A549 (cell line): Measurements from ENCODE around the gene DGLUCY.

Experiments used
- BCL3 ChIP-seq: fragments of >200 bp; sonication (Bioruptor Twin); formaldehyde crosslinking; IDR thresholded peaks from 3 replicates; pipeline ENCODE4 v1.6.1; 2016
- CBX8 ChIP-seq: fragments of 200-600 bp; sonication (generic); IDR thresholded peaks from 2 replicates; pipeline ENCODE4 v1.6.1; 2016
- CTCF ChIP-seq: fragments of >200 bp; sonication (Bioruptor Twin); formaldehyde crosslinking; IDR thresholded peaks from 3 replicates; pipeline ENCODE4 v1.5.1; 2016
- EP300 ChIP-seq, 2 experiments: fragments of >200 bp; sonication (Bioruptor Twin); formaldehyde crosslinking; IDR thresholded peaks; 2 replicates in 1 of 2; 3 replicates in 1 of 2; pipeline ENCODE4 v1.6.1; 2016 to 2017
- ESRRA ChIP-seq: fragments of 150-350 bp; IDR thresholded peaks from 2 replicates; pipeline ENCODE4 v1.6.1; 2014; ENCODE audit warnings: mild to moderate bottlenecking, low read length, borderline replicate concordance
- HOXA7 ChIP-seq: fragments of 250-450 bp; sonication (Bioruptor Pico); IDR thresholded peaks from 2 replicates; pipeline ENCODE4 v1.5.0; 2020; ENCODE audit warnings: mild to moderate bottlenecking, moderate library complexity
- RAD21 ChIP-seq, 2 experiments: fragments of >200 bp in 1 of 2; sonication (Bioruptor Twin) in 1 of 2; formaldehyde crosslinking in 1 of 2; IDR thresholded peaks in 1 of 2; conservative IDR thresholded peaks in 1 of 2; 2 replicates in 1 of 2; 3 replicates in 1 of 2; pipeline ENCODE4 v1.6.1; 2012 to 2018; ENCODE audit warnings: inconsistent platforms in 1 of 2
- REST ChIP-seq: fragments of 200-600 bp; sonication (generic); IDR thresholded peaks from 2 replicates; pipeline ENCODE4 v1.6.1; 2016; ENCODE audit warnings: antibody characterized with exemption, mild to moderate bottlenecking, moderate library complexity
- TP53 ChIP-seq: fragments of 250-450 bp; sonication (Bioruptor Pico); IDR thresholded peaks from 2 replicates; pipeline ENCODE4 v1.5.0; 2021; ENCODE audit warnings: mild to moderate bottlenecking, moderate library complexity

GRCh38 chr14:91230397-91231035 lies 116.6 kb downstream of the DGLUCY start:
- TF ChIP-seq BCL3, result no peak
- TF ChIP-seq RAD21 (conservative IDR thresholded peaks at IDR 0.05 in 1 of 2, IDR thresholded peaks at IDR 0.05 in 1 of 2), result no peak
- TF ChIP-seq CTCF, result no peak
- TF ChIP-seq CBX8, result no peak
- TF ChIP-seq REST, result no peak
- TF ChIP-seq EP300 (IDR thresholded peaks at IDR 0.05), result no peak
- TF ChIP-seq HOXA7 (CRISPR knock-in tag), result no peak
- no peak for TF ChIP-seq ESRRA
- TF ChIP-seq TP53 (CRISPR knock-in tag), result no peak
